Measurements from ENCODE around the gene NKAIN4. TPM values are rescaled to one million over a fixed set of nuclear protein-coding genes. Genes with fewer than 3 reads are reported as not detected.

Gene NKAIN4
- 6.8 and 11.3 TPM in 2 replicates for total RNA-seq (2014; rRNA removed; shearing (Covaris generic))

DNA sequence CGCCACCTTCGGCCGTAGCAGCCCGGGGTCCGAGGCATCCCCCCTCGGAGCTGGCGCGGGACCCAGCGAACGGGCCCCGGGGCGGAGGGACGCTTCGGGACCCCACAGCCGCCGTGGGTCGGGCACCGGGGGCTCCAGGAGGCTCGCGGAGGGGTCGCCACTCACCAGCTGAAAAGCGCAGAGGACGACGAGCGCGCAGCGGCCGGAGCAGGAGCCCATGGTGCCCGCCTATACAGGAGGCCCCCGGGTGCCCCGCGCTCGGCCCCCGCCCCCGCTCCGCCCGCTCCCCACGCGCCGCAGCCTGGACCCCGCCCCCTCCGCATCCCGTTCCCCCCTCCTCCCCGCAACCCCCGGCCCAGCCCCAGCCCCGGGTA, at the start of gene NKAIN4:
TSS of gene NKAIN4 (minus strand) at position 232 of the 374 bp plus-strand sequence. CDS start at position 219, 13 bp downstream.
- DNase-seq (ENCODE audit: low spot score): no peak
- in situ Hi-C loops (cut with HindIII; ENCODE audit: low sequenced_read_pairs): no loop called here

DNA sequence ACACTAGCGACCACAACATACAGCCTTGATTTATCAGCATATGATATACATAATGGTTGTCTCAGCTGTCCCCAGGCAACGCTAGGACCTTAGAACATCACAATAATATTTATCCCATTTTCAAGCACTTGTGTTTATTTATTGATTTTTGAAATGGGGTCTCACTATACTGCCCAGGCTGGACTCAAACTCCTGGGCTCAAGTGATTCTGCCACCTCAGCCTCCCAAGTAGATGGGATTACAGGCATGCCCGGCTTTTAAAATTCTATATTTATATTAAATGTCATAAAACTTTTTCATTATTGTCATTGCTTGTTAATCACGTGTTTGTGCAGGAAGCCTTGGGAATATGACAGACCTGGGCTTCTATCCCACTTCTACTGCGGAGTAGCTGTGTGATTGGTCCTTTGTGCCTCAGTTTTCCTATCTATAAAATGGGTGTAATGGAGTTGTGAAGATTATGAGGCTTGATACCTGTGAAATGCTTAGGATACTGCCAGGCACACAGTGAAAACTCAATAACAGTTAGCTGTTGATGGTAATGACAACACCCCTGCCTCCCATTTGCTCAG, 48.9 kb upstream of the NKAIN4 start:
- in situ Hi-C loops (cut with HindIII; ENCODE audit: low sequenced_read_pairs): no loop called here
- no peak for DNase-seq (ENCODE audit: low spot score)

DNA sequence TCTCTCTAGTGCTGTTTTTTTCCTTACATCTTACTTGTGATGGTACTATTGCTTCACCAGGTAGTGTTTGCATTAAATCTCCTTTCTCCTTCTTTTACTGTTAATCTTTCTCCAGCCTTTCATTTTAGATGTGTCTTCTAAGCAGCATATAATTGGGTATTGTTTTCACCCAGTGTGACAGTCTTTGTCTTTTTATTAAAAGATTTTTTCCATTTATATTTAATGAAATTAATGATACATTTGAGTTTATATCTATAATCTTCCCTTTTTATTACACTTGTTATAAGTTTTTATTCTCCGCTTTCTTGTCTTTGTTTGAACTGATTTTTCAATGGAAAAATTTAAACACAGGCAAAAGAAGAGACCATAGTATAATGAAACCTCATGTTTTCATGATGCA, 47.4 kb upstream of the NKAIN4 start:
- in situ Hi-C loops (cut with HindIII; ENCODE audit: low sequenced_read_pairs): no loop called here
- DNase-seq (ENCODE audit: low spot score): no peak

- in situ Hi-C loops (cut with HindIII; ENCODE audit: low sequenced_read_pairs): loop anchor here (5.0 to 25.0 kb wide), 3 partner anchors 77 to 212 kb away; no protein-coding TSS in a partner anchor
- DNase-seq (ENCODE audit: low spot score): no peak
Observed at GRCh38 chr20:63298731-63299312, 44.6 kb upstream of the NKAIN4 start.

GRCh38 chr20:63297796-63298572, 43.7 kb upstream of the NKAIN4 start:
- in situ Hi-C loops (cut with HindIII; ENCODE audit: low sequenced_read_pairs): loop anchor here (5.0 to 25.0 kb wide), 3 partner anchors 76 to 211 kb away; no protein-coding TSS in a partner anchor
- DNase-seq (ENCODE audit: low spot score): no peak

GRCh38 chr20:63297371-63297781, 43.1 kb upstream of the NKAIN4 start:
- in situ Hi-C loops (cut with HindIII; ENCODE audit: low sequenced_read_pairs): loop anchor here (5.0 to 25.0 kb wide), 3 partner anchors 75 to 210 kb away; no protein-coding TSS in a partner anchor
- DNase-seq (ENCODE audit: low spot score): no peak

DNA sequence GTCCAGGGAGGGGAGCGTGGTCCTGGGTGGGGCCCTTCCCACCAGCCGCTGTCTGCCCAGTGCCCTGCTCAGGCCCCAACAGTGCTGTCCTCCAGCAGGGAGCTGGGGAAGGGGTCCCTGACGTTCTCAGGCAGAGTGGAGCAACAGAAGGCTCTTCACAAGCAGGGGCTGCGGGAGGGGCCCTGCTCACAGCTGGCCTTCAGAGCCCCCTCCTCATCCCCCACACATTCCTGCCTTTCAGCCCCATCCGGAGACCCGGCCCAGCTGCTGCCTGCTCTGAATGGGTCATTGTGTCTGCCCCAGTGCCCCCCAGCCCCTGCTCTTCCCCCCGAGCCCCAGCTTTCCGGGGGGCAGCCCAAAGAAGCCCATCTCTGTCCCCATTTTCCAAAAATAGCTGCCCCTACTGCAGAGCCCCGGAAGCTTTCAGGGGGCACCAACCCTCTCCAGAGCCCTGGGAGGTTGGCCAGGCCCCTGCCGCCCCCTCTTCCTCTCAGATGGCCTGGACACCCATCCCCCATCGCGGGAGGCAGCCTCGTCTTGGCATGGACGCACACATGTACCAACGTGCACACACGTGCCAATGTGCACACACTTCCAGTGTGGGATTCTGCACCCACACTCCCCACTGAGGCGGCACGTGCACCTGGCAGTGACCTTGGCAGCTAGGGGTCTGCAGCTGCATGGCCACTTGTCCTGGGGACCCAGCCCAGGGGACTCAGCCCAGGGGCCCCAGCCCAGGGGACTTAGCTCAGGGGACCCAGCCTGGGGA, 42.5 kb upstream of the NKAIN4 start:
- in situ Hi-C loops (cut with HindIII; ENCODE audit: low sequenced_read_pairs): loop anchor here (5.0 to 25.0 kb wide), 3 partner anchors 74 to 209 kb away; no protein-coding TSS in a partner anchor
- DNase-seq (ENCODE audit: low spot score): no peak

DNA sequence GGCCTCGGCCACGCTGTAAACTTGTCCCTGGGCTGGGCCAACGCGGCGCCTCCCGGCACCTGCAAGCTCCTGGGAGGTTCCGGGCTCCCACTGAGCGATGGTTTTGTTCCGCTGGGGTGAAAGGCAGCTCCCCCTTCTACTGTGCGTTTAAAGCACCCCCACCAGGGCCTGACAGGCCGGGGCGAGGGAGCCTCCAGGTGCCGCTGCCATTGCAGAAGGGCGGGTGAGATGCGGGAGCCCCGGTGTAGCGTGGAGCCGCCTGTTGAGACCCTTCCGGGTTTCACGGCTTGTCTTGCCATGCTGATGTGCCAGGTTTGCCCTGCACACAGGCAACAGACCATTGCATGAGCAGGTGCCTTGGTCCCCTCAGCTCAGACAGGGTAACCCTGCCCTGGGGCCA, 41.6 kb upstream of the NKAIN4 start:
- in situ Hi-C loops (cut with HindIII; ENCODE audit: low sequenced_read_pairs): loop anchor here (5.0 to 25.0 kb wide), 3 partner anchors 74 to 209 kb away; no protein-coding TSS in a partner anchor
- DNase-seq (ENCODE audit: low spot score): no peak

GRCh38 chr20:63295422-63295821, 41.2 kb upstream of the NKAIN4 start:
- in situ Hi-C loops (cut with HindIII; ENCODE audit: low sequenced_read_pairs): loop anchor here (5.0 to 25.0 kb wide), 3 partner anchors 73 to 208 kb away; no protein-coding TSS in a partner anchor
- DNase-seq (ENCODE audit: low spot score): peak; percentile 9

DNA sequence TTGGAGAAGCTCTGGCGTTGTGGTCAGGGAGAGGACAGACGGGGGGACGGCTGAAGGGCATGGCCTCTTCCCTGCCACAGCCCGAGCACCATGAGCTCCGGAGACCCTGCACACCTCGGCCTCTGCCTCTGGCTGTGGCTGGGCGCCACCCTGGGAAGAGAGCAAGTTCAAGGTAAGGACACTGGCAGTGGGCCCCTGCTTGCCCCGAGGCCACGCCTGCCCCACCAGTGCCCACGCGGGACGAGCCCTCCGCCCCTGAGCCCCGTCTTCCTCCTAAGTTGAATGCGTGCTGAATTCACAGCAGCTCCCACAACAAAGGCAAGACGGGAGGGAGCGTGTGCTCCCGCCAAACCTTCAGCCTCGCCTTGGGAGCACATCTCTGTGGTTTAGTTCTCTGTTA, 40.8 kb upstream of the NKAIN4 start:
- no peak for DNase-seq (ENCODE audit: low spot score)
- in situ Hi-C loops (cut with HindIII; ENCODE audit: low sequenced_read_pairs): loop anchor here (5.0 to 25.0 kb wide), 3 partner anchors 73 to 208 kb away; no protein-coding TSS in a partner anchor

DNA sequence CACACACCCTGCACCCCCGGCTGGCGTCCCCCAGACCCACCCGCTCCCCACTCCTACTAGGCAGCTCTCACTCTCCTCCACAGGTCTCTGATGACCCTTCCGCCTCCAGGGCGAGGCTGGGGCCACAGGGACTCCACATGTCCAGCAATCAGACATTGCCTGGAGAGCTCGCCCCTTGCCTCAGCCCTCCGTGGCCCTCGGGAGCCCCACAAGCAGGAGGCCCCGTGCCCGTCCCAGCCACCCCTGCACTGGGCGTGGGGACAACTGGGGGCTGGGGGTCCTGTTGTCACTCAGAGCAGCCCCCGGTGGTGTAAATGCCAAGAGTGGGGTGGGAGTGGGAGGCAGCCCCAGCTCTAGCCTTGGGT, 40.3 kb upstream of the NKAIN4 start:
- in situ Hi-C loops (cut with HindIII; ENCODE audit: low sequenced_read_pairs): loop anchor here (25.0 kb wide), 2 partner anchors 93 to 207 kb away; no protein-coding TSS in a partner anchor

GRCh38 chr20:63293871-63294535, 39.7 kb upstream of the NKAIN4 start:
- DNase-seq (ENCODE audit: low spot score): no peak
- in situ Hi-C loops (cut with HindIII; ENCODE audit: low sequenced_read_pairs): loop anchor here (25.0 kb wide), 2 partner anchors 93 to 207 kb away; no protein-coding TSS in a partner anchor

More for the DNA sequence above, 40.3 kb upstream of the NKAIN4 start:
- no peak for DNase-seq (ENCODE audit: low spot score)

- in situ Hi-C loops (cut with HindIII; ENCODE audit: low sequenced_read_pairs): loop anchor here (25.0 kb wide), 2 partner anchors 94 to 206 kb away; no protein-coding TSS in a partner anchor
Observed at GRCh38 chr20:63293456-63293855, 39.2 kb upstream of the NKAIN4 start.

DNA sequence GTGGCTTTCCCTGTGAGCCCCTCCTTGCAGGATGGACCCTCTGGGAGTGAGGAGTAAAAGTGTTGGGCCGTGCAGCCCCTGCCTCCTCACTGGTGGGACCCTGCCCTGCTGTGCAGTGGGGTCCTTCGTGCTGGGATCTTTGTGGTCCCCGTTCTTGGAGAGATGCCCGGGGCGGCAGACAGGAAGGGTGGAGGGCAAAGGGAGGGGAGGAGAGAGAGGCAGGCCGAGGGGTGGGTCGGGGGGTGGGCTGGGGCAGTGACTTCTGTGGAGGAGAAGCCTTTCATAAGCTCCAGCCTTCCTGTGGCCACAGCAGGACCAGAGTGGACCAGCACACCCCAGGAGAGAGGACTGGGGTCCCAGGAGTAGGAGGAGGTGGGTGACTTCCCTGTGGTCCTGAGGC, 38.6 kb upstream of the NKAIN4 start, which contains the start of gene COL20A1:
TSS of gene COL20A1 (plus strand) at position 283 of the 400 bp plus-strand sequence. CDS start 1,922 bp downstream, outside the sequence.
- no peak for DNase-seq (ENCODE audit: low spot score)
- in situ Hi-C loops (cut with HindIII; ENCODE audit: low sequenced_read_pairs): loop anchor here (25.0 kb wide), 2 partner anchors 94 to 206 kb away; no protein-coding TSS in a partner anchor

More at GRCh38 chr20:63293456-63293855, 39.2 kb upstream of the NKAIN4 start:
- no peak for DNase-seq (ENCODE audit: low spot score)

DNA sequence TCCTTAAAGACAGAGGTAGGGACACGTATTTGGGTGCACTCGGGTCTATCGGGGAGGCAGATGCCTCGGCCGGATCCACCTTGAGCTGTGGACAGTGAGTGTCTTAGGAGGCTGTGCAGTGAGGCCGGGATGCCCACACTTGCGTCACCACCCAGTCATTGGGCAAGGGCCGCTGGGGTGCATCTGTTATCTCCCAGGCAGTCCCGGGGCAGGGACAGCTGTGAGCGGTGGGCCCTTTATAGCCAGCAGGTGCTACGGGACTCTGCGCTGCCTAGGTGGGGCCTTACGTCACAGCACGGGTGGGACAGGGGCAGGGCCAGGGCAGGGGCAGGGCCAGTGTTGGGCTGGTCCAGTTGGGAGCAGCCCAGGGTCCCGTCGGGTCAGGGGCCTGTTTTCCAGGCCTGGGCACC, 38.0 kb upstream of the NKAIN4 start:
- in situ Hi-C loops (cut with HindIII; ENCODE audit: low sequenced_read_pairs): loop anchor here (25.0 kb wide), 2 partner anchors 95 to 205 kb away; no protein-coding TSS in a partner anchor
- DNase-seq (ENCODE audit: low spot score): no peak

DNA sequence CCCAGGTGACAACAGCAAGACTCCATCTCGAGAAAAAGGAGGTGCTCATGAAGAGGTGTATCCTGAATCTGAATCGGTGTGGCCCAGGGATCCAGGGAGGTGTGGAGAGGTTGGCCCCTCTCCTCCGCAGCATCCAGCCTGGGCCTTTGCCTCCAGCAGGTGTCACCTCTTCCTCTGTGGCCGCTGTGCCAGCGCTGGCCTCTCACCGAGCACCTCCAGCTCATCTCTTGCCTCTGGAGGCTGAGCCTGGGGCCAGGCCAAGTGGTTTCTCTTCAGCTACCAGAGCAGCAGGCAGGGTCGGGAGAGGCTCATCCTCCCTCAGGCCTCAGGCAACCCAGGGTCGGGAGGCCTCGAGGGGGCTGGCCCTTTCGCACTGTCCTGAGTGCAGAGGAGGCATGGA, 37.5 kb upstream of the NKAIN4 start:
- no peak for DNase-seq (ENCODE audit: low spot score)
- in situ Hi-C loops (cut with HindIII; ENCODE audit: low sequenced_read_pairs): loop anchor here (25.0 kb wide), 2 partner anchors 95 to 205 kb away; no protein-coding TSS in a partner anchor

GRCh38 chr20:63290677-63291472, 36.6 kb upstream of the NKAIN4 start:
- in situ Hi-C loops (cut with HindIII; ENCODE audit: low sequenced_read_pairs): loop anchor here (25.0 kb wide), 2 partner anchors 96 to 204 kb away; no protein-coding TSS in a partner anchor
- DNase-seq (ENCODE audit: low spot score): peak; percentile 17

Data from G401 (cell line).